Liver (tissue), 9 donors: ENCODE data around the gene FTCD. TPM values are rescaled to one million over a fixed set of nuclear protein-coding genes. Genes with fewer than 3 reads are reported as not detected.

Experiments
- DNase-seq: peaks from one replicate; pipeline ENCODE4 v3.0.0-alpha.2; 2017; ENCODE audit warnings: low spot score
- H3K27ac ChIP-seq, 2 donors: one replicate each; pipeline ENCODE4 v1.7.0; 2013; ENCODE audit warnings: inconsistent platforms in 2 of 2, low read length in 2 of 2, control low read depth in 1 of 2, low read depth in 1 of 2, mild to moderate bottlenecking in 1 of 2
- H3K27me3 ChIP-seq, 4 donors: one replicate each; pipeline versions ENCODE4 v1.6.1 to v1.7.0; 2013; ENCODE audit warnings: low read length in 3 of 4, inconsistent platforms in 1 of 4, mild to moderate bottlenecking in 1 of 4, moderate library complexity in 1 of 4; ENCODE audit not compliant: control insufficient read depth in 4 of 4, insufficient read depth in 4 of 4
- H3K36me3 ChIP-seq, 4 donors: one replicate each; pipeline versions ENCODE4 v1.6.1 to v1.7.0; 2013; ENCODE audit warnings: low read length in 3 of 4, mild to moderate bottlenecking in 3 of 4, low read depth in 1 of 4, moderate library complexity in 1 of 4; ENCODE audit not compliant: control insufficient read depth in 4 of 4, insufficient read depth in 3 of 4
- H3K4me1 ChIP-seq, 4 donors: one replicate each; pipeline versions ENCODE4 v1.6.1 to v1.7.0; 2013; ENCODE audit warnings: low read length in 3 of 4, mild to moderate bottlenecking in 3 of 4, moderate library complexity in 1 of 4; ENCODE audit not compliant: control insufficient read depth in 4 of 4, insufficient read depth in 4 of 4
- H3K4me3 ChIP-seq, 3 donors: one replicate each; pipeline versions ENCODE4 v1.6.1 to v1.7.0; 2013; ENCODE audit warnings: low read length in 3 of 3, control low read depth in 1 of 3, low read depth in 1 of 3, mild to moderate bottlenecking in 1 of 3
- H3K9ac ChIP-seq, 2 donors: one replicate each; pipeline ENCODE4 v1.7.0; 2013; ENCODE audit warnings: low read length in 2 of 2, mild to moderate bottlenecking in 2 of 2, moderate library complexity in 2 of 2, control low read depth in 1 of 2, low read depth in 1 of 2
- H3K9me3 ChIP-seq, 4 donors: one replicate each; pipeline versions ENCODE4 v1.6.1 to v1.7.0; 2013; ENCODE audit warnings: low read length in 3 of 4; ENCODE audit not compliant: control insufficient read depth in 4 of 4
- EGR1 ChIP-seq, 2 donors: IDR thresholded peaks; 2 replicates each; pipeline ENCODE4 v1.6.1; 2016 to 2018; ENCODE audit warnings: antibody characterized with exemption in 2 of 2, low read depth in 2 of 2
- FOXA1 ChIP-seq: IDR thresholded peaks from 2 replicates; pipeline ENCODE4 v1.6.1; 2016; ENCODE audit warnings: antibody characterized with exemption
- FOXA2 ChIP-seq: IDR thresholded peaks from 2 replicates; pipeline ENCODE4 v1.6.1; 2016; ENCODE audit warnings: antibody characterized with exemption
- GABPA ChIP-seq, 2 donors: IDR thresholded peaks in 1 of 2; conservative IDR thresholded peaks in 1 of 2; 2 replicates each; pipeline ENCODE4 v1.6.1; 2016; ENCODE audit warnings: antibody characterized with exemption in 2 of 2, mild to moderate bottlenecking in 1 of 2, moderate library complexity in 1 of 2
- HNF4A ChIP-seq, 2 donors: conservative IDR thresholded peaks; 2 replicates each; pipeline ENCODE4 v1.6.1; 2016; ENCODE audit warnings: antibody characterized with exemption in 2 of 2, mild to moderate bottlenecking in 2 of 2
- HNF4G ChIP-seq: IDR thresholded peaks from 2 replicates; pipeline ENCODE4 v1.6.1; 2016; ENCODE audit warnings: antibody characterized with exemption
- JUND ChIP-seq, 2 donors: IDR thresholded peaks; 2 replicates each; pipeline ENCODE4 v1.6.1; 2016; ENCODE audit warnings: antibody characterized with exemption in 2 of 2
- NR2F2 ChIP-seq: IDR thresholded peaks from 2 replicates; pipeline ENCODE4 v1.6.1; 2016; ENCODE audit warnings: antibody characterized with exemption
- RAD21 ChIP-seq, 2 donors: IDR thresholded peaks; 2 replicates each; pipeline ENCODE4 v1.6.1; 2016; ENCODE audit warnings: antibody characterized with exemption in 2 of 2, mild to moderate bottlenecking in 2 of 2
- SP1 ChIP-seq: IDR thresholded peaks from 2 replicates; pipeline ENCODE4 v1.6.1; 2018; ENCODE audit warnings: antibody characterized with exemption, mild to moderate bottlenecking
- TAF1 ChIP-seq: conservative IDR thresholded peaks from 2 replicates; pipeline ENCODE4 v1.6.1; 2016; ENCODE audit warnings: antibody characterized with exemption, mild to moderate bottlenecking
- YY1 ChIP-seq: IDR thresholded peaks from 2 replicates; pipeline ENCODE4 v1.6.1; 2016; ENCODE audit warnings: antibody characterized with exemption, mild to moderate bottlenecking
- WGBS: extraction: QIAGEN DNeasy Blood & Tissue Kit; methylation state at CpG from one replicate; pipeline ENCODE4 v1.1.7; 2013; 5-methylcytosine and 5-hydroxymethylcytosine counted together
- polyA plus RNA-seq, 2 donors: library from polyadenylated mRNA; stranded (reverse) in 1 of 2; unstranded in 1 of 2; fragments of 200-250 nt in 1 of 2; fragments of >200 nt in 1 of 2; fragmentation: Nextera tagmentation in 1 of 2; extraction: Ambion mirVana in 1 of 2; gene quantifications; one replicate each; pipeline versions ENCODE4 v1.2.1 to v1.2.3, GENCODE V29; 2013 to 2015
- total RNA-seq, 2 donors: library from RNA; depleted of rRNA; stranded (reverse); fragments of >200 nt; gene quantifications; one replicate each; pipeline ENCODE4 v1.2.3, GENCODE V29; 2014
- TF ChIP-seq, protein P1 (sequence below): IDR thresholded peaks from 2 replicates; pipeline ENCODE4 v1.6.1; 2016; ENCODE audit warnings: antibody characterized with exemption
- TF ChIP-seq, protein P2 (sequence below): IDR thresholded peaks from 2 replicates; pipeline ENCODE4 v1.6.1; 2016; ENCODE audit warnings: antibody characterized with exemption, mild to moderate bottlenecking
- TF ChIP-seq, protein P3 (sequence below): fragments of 150-350 bp; IDR thresholded peaks from 2 replicates; pipeline ENCODE4 v1.5.1; 2017; ENCODE audit warnings: improper control_type of control experiment, low read depth, low read length; ENCODE audit not compliant: missing input control
- TF ChIP-seq, protein P4 (sequence below): IDR thresholded peaks from 2 replicates; pipeline ENCODE4 v1.6.1; 2016; ENCODE audit warnings: antibody characterized with exemption
- TF ChIP-seq, protein P5 (sequence below): IDR thresholded peaks from 2 replicates; pipeline ENCODE4 v1.6.1; 2016; ENCODE audit warnings: antibody characterized with exemption
- donor health status: healthy.
- donor health status: healthy.
- donor health status: healthy.
- donor health status: healthy.
- donor health status: healthy.

The FTCD gene
- total and polyA plus RNA-seq, 4 donors, result 130 to 182 (median 173) TPM

DNA sequence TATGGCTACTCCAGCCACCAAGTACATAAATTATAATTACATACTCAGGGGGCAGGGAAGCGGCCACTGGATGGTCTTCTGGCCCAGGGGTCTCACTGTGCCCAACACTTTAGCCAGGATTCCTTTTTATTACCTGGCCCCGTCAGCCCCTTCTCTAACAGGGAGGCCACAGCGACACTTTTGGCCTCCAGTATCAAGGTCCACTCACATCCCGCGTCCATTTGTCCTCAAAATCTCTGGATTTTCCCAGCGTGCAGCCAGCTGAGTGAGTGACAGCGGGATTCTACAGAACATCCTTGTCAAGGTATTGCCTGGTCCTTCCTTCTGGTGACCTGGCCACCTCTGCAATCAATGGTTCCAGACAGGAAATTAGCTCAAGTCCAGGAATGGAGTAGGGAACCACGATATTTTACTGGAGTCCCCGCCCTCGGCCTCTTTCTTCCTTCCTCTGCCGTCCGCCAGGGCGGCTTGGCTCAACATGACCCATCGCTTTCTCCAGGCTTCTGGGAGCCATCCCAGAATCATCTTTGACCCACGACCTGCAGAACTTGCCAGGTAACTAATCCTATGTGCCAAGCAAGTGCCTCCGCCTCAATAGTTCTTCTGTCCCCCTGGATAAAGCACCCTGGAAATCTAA, 60.2 kb downstream of the FTCD start:
- Histone ChIP-seq H3K4me3 (no peak overlapping the region), H3K4me1 (peaks cover 0 to 9% (median 2%) of the 10 kb centered on the region in 4 donors), H3K27ac (no peak overlapping the region), H3K27me3 (no peaks in the 10 kb centered on the region), H3K9ac (no peak overlapping the region), H3K36me3 (peaks cover 0 to 2% (median 0%) of the 10 kb centered on the region in 4 donors), H3K9me3 (no peaks in the 10 kb centered on the region)
- TF ChIP-seq TAF1, result no peak
- TF ChIP-seq, protein P1, sequence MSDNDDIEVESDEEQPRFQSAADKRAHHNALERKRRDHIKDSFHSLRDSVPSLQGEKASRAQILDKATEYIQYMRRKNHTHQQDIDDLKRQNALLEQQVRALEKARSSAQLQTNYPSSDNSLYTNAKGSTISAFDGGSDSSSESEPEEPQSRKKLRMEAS, result no peak
- TF ChIP-seq FOXA2, result no peak
- TF ChIP-seq, protein P2, sequence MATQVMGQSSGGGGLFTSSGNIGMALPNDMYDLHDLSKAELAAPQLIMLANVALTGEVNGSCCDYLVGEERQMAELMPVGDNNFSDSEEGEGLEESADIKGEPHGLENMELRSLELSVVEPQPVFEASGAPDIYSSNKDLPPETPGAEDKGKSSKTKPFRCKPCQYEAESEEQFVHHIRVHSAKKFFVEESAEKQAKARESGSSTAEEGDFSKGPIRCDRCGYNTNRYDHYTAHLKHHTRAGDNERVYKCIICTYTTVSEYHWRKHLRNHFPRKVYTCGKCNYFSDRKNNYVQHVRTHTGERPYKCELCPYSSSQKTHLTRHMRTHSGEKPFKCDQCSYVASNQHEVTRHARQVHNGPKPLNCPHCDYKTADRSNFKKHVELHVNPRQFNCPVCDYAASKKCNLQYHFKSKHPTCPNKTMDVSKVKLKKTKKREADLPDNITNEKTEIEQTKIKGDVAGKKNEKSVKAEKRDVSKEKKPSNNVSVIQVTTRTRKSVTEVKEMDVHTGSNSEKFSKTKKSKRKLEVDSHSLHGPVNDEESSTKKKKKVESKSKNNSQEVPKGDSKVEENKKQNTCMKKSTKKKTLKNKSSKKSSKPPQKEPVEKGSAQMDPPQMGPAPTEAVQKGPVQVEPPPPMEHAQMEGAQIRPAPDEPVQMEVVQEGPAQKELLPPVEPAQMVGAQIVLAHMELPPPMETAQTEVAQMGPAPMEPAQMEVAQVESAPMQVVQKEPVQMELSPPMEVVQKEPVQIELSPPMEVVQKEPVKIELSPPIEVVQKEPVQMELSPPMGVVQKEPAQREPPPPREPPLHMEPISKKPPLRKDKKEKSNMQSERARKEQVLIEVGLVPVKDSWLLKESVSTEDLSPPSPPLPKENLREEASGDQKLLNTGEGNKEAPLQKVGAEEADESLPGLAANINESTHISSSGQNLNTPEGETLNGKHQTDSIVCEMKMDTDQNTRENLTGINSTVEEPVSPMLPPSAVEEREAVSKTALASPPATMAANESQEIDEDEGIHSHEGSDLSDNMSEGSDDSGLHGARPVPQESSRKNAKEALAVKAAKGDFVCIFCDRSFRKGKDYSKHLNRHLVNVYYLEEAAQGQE, result no peak
- no peak for TF ChIP-seq RAD21 (IDR thresholded peaks at IDR 0.05)
- no peak for TF ChIP-seq SP1
- TF ChIP-seq HNF4A (conservative IDR thresholded peaks at IDR 0.05), result no peak
- TF ChIP-seq JUND (IDR thresholded peaks at IDR 0.05), result no peak
- no peak for TF ChIP-seq GABPA (IDR thresholded peaks at IDR 0.05 in 1 of 2, conservative IDR thresholded peaks at IDR 0.05 in 1 of 2)
- DNase-seq, result no peak
- WGBS, result 77% methylated on average over 16 of the region's 16 CpGs

DNA sequence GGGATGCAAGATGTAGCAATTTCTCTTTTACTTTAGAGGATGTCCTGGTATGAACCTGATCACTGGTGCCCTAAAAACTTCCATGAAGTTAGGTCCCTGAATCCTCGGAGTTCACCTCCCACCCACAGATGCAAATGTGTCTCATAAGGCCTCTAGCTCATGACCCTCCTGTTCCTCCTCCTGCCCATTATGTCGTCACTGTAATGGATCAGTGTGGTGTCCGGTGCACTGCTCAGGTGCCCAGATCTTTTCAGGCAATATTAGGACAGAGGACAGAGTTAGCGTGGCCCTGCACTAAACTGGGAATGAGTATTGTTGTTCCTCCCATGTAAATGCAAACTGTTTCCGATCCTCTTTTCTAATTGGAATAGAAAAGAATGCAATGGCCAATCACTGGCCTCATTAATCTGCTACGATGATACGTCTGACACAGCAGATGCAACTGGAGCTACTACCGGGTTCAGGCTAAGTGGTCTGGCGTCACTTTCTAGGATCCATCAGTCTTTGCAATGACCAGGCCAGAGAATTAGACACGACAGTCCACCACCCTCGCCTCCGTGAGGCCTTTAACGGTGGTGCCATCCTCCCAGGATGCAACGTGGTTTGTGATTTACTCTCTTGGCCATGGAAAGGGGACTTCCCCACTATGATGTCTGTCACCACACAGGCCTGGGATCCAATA, 60.8 kb downstream of the FTCD start:
- H3K27ac ChIP-seq, result no peak overlapping the region
- 87% methylated on average over 14 of the region's 14 CpGs for WGBS
- no peak overlapping the region for H3K9ac ChIP-seq
- peaks cover 0 to 9% (median 2%) of the 10 kb centered on the region in 4 donors for H3K4me1 ChIP-seq
- H3K4me3 ChIP-seq, result no peak overlapping the region
- TF ChIP-seq SP1 (no peak), TAF1 (no peak), FOXA1 (no peak), EGR1 (IDR thresholded peaks at IDR 0.05; ENCODE audit: low read depth in 2 of 2) (no peak)
- peaks cover 0 to under 1% (median 0%) of the 10 kb centered on the region in 4 donors for H3K36me3 ChIP-seq
- no peaks in the 10 kb centered on the region for H3K9me3 ChIP-seq
- DNase-seq, result no peak
- H3K27me3 ChIP-seq, result no peaks in the 10 kb centered on the region

DNA sequence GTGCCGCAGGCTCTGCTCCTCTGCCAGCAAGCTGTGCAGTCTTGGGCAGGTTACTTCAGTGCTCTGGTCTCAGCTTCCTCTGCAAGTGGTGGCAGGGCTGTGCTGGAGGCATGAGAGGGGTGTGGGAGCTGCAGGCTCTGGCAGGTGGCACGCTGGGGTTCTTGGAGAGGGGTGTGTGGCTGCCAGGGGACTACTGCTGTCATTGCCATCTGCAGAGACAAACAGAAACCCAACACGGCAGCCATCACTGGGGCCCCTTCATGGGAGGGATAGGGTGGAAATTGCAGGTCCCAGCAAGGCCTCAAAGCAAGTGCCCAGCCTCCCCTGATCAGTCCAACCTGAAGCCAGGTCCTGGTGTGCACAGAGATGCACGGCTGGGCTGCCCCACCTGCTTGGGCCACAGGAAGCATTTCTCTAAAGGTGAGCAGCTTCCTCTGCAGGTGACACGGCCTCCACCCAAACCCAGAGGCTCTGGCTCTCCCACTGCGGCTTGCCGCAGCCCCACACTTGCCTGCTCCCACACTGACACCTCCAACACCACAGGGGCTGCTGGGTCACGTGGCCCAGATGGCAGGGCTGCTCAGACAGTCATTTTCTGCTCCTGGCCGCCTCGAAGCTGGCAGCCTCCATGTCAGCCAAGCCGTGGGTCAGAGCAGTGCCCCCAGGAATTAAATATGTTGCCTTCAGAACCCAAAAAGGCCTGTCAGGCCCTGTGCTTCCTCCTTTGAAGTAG, 61.5 kb downstream of the FTCD start:
- Histone ChIP-seq H3K9me3 (no peaks in the 10 kb centered on the region), H3K27me3 (no peaks in the 10 kb centered on the region), H3K27ac (no peak overlapping the region), H3K4me1 (peaks cover 0 to 9% (median under 1%) of the 10 kb centered on the region in 4 donors), H3K4me3 (no peak overlapping the region), H3K9ac (no peak overlapping the region), H3K36me3 (no peaks in the 10 kb centered on the region)
- DNase-seq, result no peak
- 86% methylated on average over 11 of the region's 11 CpGs for WGBS
- TF ChIP-seq SP1, result no peak
- TF ChIP-seq, protein P3, sequence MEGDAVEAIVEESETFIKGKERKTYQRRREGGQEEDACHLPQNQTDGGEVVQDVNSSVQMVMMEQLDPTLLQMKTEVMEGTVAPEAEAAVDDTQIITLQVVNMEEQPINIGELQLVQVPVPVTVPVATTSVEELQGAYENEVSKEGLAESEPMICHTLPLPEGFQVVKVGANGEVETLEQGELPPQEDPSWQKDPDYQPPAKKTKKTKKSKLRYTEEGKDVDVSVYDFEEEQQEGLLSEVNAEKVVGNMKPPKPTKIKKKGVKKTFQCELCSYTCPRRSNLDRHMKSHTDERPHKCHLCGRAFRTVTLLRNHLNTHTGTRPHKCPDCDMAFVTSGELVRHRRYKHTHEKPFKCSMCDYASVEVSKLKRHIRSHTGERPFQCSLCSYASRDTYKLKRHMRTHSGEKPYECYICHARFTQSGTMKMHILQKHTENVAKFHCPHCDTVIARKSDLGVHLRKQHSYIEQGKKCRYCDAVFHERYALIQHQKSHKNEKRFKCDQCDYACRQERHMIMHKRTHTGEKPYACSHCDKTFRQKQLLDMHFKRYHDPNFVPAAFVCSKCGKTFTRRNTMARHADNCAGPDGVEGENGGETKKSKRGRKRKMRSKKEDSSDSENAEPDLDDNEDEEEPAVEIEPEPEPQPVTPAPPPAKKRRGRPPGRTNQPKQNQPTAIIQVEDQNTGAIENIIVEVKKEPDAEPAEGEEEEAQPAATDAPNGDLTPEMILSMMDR, result no peak
- TF ChIP-seq, protein P4, sequence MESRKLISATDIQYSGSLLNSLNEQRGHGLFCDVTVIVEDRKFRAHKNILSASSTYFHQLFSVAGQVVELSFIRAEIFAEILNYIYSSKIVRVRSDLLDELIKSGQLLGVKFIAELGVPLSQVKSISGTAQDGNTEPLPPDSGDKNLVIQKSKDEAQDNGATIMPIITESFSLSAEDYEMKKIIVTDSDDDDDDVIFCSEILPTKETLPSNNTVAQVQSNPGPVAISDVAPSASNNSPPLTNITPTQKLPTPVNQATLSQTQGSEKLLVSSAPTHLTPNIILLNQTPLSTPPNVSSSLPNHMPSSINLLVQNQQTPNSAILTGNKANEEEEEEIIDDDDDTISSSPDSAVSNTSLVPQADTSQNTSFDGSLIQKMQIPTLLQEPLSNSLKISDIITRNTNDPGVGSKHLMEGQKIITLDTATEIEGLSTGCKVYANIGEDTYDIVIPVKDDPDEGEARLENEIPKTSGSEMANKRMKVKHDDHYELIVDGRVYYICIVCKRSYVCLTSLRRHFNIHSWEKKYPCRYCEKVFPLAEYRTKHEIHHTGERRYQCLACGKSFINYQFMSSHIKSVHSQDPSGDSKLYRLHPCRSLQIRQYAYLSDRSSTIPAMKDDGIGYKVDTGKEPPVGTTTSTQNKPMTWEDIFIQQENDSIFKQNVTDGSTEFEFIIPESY, result no peak
- no peak for TF ChIP-seq YY1
- TF ChIP-seq NR2F2, result no peak
- TF ChIP-seq, protein P5, sequence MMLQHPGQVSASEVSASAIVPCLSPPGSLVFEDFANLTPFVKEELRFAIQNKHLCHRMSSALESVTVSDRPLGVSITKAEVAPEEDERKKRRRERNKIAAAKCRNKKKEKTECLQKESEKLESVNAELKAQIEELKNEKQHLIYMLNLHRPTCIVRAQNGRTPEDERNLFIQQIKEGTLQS, result no peak
- no peak for TF ChIP-seq RAD21 (IDR thresholded peaks at IDR 0.05)
- TF ChIP-seq HNF4A (conservative IDR thresholded peaks at IDR 0.05), result no peak
- no peak for TF ChIP-seq FOXA1
- TF ChIP-seq, protein P1, result no peak
- TF ChIP-seq FOXA2, result no peak
- no peak for TF ChIP-seq TAF1
- TF ChIP-seq GABPA (IDR thresholded peaks at IDR 0.05 in 1 of 2, conservative IDR thresholded peaks at IDR 0.05 in 1 of 2), result no peak
- no peak for TF ChIP-seq HNF4G
- no peak for TF ChIP-seq JUND (IDR thresholded peaks at IDR 0.05)
